NCI-H1417 treated with DMSO at 0.1 percent for 48 hours (cell line): ENCODE results near the gene ST3GAL3.

ENCODE experiments used
- DNase-seq: peaks from one replicate; lab custom pipeline; 2025; lab: John Stamatoyannopoulos, UW

ST3GAL3 gene

DNA sequence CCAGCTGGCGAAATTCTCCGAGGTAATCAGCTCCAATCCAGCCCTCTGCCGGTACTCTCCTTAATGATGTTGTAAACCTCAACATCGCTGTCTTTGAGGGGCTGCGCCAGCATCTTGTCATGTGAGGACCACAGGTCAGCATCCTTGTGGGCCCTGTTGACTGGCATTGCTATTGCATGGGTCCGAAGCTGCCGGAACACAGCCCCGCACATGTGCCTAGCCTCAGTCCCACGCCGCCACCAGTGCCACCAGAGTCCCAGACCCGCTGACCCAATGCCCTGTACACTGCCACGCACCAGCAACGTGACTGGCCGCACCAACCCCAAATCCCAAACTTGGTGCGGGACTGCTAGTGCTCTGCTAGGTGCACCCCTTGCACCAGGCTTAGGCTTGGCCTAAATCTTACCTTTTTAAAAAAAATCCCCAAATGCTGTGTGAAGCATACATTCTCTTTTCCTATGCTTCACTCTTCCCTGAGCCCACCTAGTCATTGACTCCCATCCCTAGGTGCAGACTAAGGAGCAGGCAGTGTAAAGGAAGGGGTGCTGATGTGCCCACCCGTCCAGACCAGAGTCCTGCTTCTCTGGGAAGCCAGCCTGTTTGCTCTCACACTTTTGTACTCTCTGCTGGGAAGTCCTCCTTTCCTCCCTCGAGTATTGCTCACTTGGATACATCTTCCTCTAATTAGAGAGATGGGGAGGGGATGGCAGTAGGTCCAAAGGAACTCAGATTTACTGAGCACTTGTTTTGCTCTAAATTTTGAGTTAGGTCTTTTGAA lies 144.4 kb downstream of the ST3GAL3 start:
- no peak for DNase-seq

GRCh38 chr1:43853161-43853921 lies 146.0 kb downstream of the ST3GAL3 start:
- DNase-seq: no peak

GRCh38 chr1:43854473-43854872 lies 147.1 kb downstream of the ST3GAL3 start:
- DNase-seq: no peak

DNA sequence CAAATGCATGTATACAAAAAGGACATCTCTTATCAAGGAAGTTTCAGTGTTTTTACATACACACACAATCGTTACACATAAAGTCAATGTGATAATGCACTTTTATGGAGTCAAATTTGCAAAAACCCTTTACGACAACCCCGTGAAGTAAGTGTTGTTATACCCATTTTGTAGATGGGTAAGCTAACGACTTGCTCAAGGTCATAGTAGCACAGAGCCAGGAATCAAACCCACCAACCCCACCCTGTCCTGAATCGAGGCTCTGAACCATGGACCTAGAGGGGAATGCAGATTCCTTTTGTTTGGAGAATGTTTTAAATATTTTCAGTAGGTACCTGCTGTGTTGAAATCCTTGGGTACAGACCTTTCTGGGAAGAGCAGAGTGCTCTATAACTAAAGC lies 148.9 kb downstream of the ST3GAL3 start:
- no peak for DNase-seq

GRCh38 chr1:43857163-43857562 lies 149.8 kb downstream of the ST3GAL3 start:
- no peak for DNase-seq

GRCh38 chr1:43858324-43858723 lies 151.0 kb downstream of the ST3GAL3 start:
- DNase-seq: no peak

- DNase-seq: no peak
Measured at GRCh38 chr1:43861337-43861736, 154.0 kb downstream of the ST3GAL3 start.

GRCh38 chr1:43861988-43862735 lies 154.8 kb downstream of the ST3GAL3 start:
- no peak for DNase-seq

DNA sequence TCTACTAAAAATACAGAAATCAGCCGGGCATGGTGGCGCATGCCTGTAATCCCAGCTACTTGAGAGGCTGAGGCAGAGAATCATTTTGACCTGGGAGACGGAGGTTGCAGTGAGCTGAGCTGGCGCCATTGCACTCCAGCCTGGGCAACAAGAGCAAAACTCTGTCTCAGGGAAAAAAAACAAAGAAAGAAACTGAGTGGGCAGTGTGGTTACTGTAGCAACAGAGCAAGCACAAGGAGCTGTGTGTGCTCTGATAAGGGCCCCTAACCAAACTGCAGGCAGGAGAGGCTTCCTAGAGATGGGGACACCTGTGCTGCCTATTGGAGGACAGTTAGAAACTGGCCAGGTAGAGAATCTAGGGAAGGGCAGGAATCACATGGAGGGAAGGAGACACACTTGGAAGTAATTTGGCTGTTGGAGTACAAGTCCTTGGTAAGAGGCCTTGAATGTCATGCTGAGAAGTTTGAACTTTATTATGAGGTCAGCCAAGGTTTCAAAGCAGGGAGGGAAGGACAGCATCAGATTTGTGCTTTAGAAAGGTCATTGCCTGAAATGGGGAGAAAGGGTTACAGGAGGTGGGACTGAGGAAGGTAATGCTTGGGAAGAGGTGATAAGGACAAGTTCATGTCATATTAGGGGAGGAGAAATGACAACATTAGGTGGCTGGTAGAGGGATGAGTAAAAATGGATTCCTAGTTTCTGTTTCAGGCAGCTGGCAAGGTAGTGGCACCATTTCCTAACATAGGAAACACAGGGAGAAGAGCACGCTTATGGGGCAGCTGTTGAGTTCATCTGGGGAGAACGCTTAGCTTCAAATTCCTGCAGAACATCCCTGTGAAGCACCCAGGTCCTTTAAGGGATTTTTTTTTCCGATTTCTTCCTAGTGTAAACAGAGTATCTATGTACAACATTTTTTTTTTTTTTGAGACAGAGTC lies 157.0 kb downstream of the ST3GAL3 start:
- no peak for DNase-seq

GRCh38 chr1:43866201-43866600 lies 158.9 kb downstream of the ST3GAL3 start:
- DNase-seq: no peak

GRCh38 chr1:43867976-43868740 lies 160.8 kb downstream of the ST3GAL3 start:
- DNase-seq: no peak

GRCh38 chr1:43868741-43869067 lies 161.4 kb downstream of the ST3GAL3 start:
- DNase-seq: no peak

- DNase-seq: no peak
Measured at GRCh38 chr1:43870306-43870705, 163.0 kb downstream of the ST3GAL3 start.

DNA sequence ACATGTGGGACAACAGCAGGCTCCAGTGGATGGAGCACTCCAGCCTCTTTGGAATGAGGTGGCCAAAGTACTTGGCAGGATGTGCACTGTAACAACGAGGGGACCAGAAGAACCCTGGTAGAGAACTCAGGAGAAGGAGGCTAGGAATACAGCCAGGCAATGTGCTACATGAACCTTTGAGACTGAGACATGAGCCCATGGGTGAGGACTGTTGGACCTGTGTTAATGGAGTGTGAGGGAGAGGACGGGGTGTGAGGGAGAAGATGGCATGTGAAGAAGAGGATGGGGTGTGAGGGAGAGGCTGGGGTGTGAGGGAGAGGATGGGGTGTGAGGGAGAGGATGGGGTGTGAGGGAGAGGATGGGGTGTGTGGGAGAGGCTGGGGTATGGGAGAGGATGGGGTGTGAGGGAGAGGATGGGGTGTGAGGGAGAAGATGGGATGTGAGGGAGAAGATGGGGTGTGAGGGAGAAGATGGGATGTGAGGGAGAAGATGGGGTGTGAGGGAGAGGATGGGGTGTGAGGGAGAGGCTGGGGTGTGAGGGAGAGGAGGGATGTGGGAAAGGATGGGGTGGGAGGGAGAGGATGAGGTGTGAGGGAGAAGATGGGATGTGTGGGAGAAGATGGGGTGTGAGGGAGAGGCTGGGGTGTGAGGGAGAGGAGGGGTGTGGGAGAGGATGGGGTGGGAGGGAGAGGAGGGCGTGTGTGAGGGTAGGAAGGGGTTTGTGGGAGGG lies 164.0 kb downstream of the ST3GAL3 start:
- DNase-seq: no peak

- DNase-seq: no peak
Measured at GRCh38 chr1:43872280-43872679, 164.9 kb downstream of the ST3GAL3 start.

DNA sequence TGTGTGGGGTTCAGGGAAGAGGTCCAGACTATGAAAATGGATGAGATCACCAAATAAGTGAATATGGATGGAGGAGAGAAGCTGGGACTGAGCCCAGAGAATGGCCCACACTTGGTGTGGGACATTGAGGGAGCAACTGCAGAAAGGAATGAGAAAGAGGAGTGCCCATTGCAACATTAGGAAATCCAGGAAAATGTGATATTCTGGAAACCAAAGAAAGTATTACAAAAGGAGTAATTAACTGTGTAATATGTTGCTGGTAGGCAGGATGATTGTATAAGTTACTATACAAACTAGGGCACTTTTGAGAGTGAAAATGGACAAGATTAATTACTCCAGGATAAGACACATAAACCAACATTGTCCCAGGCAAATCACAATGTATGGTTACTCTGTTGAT lies 166.5 kb downstream of the ST3GAL3 start:
- DNase-seq: no peak

- no peak for DNase-seq
Measured at GRCh38 chr1:43874716-43875115, 167.4 kb downstream of the ST3GAL3 start.

DNA sequence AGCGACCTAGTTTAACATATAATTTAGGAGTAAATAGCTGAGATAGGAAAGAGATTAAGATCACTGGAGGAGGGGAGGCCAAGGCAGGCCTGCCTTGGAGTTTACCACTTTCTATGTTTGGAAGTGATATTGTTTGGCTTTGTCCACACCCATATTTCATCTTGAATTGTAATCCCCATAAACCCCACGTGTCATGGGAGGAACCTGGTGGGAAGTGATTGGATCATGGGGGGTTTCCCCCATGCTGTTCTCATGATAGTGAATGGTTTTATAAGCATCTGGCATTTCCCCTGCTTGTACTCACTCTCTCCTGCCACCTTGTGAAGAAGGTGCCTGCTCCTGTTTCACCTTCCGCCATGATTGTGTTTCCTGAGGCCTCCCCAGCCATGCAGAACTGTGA lies 168.0 kb downstream of the ST3GAL3 start:
- DNase-seq: no peak

DNA sequence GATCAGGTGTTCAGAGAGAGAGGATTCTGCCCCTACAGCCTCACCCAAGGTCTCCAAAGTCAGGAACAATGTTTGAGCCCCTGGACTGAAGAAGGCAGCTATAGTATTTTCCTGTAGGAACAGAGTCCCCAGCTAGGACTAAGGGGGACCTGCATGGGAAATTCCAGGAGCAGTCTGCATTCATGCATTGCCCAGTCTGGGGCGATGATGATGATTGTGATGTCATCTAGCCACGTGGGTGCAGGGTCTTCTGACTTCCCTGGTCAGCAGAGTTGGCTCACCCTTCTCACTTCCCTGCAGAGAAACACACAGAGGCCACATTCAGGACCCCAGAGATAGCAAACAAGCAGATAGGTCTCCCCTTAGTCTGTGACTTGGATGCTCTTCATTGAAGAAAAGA lies 169.8 kb downstream of the ST3GAL3 start:
- no peak for DNase-seq

DNA sequence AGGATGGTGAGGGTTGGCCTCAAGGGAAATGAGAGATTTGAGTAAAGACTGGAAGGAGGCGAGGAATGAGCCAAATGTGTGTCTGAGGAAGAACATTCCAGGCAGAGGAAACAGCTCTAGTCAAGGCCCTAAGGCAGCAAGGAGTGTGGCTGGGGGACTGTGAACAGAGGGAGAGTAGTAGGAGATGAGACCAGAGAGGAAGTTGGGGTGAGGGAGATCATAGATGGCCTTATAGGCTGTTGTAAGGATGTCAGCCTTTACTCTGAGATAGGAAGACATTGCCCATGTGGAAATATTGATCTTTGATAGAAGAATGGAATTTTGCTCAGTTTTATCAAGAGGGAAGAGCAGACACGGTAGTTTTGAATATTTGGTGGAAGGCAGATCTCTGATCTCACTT lies 171.1 kb downstream of the ST3GAL3 start:
- no peak for DNase-seq
